Measurements from ENCODE around the gene MMS19.

Gene MMS19

GRCh38 chr10:97454330-97455036 lies 43.7 kb downstream of the MMS19 start:
- no peaks in the 10 kb centered on the region for H3K4me1 ChIP-seq (ENCODE audit: insufficient read depth, low read length)
- H3K4me3 ChIP-seq (ENCODE audit: low read length): no peak overlapping the region
- H3K27me3 ChIP-seq (ENCODE audit: insufficient read depth, low read length): no peaks in the 10 kb centered on the region
- H3K9ac ChIP-seq (ENCODE audit: low read depth, low read length): no peak overlapping the region
- H3K36me3 ChIP-seq (ENCODE audit: insufficient read depth, low read depth, low read length): peaks cover 89% of the 10 kb centered on the region
- no peak overlapping the region for H3K27ac ChIP-seq (ENCODE audit: low read length)
- H3K9me3 ChIP-seq (ENCODE audit: insufficient read depth, low read depth, low read length): no peaks in the 10 kb centered on the region

- peaks cover 72% of the 10 kb centered on the region for H3K36me3 ChIP-seq (ENCODE audit: insufficient read depth, low read depth, low read length)
- H3K9ac ChIP-seq (ENCODE audit: low read depth, low read length): no peak overlapping the region
- H3K27me3 ChIP-seq (ENCODE audit: insufficient read depth, low read length): no peaks in the 10 kb centered on the region
- no peak overlapping the region for H3K4me3 ChIP-seq (ENCODE audit: low read length)
- no peaks in the 10 kb centered on the region for H3K4me1 ChIP-seq (ENCODE audit: insufficient read depth, low read length)
- no peak overlapping the region for H3K27ac ChIP-seq (ENCODE audit: low read length)
- H3K9me3 ChIP-seq (ENCODE audit: insufficient read depth, low read depth, low read length): no peaks in the 10 kb centered on the region
Measured at GRCh38 chr10:97452352-97452751, 45.9 kb downstream of the MMS19 start.

GRCh38 chr10:97451605-97452004 lies 46.6 kb downstream of the MMS19 start:
- Histone ChIP-seq H3K9ac (ENCODE audit: low read depth, low read length) (no peak overlapping the region), H3K27me3 (ENCODE audit: insufficient read depth, low read length) (no peaks in the 10 kb centered on the region), H3K27ac (ENCODE audit: low read length) (no peak overlapping the region), H3K9me3 (ENCODE audit: insufficient read depth, low read depth, low read length) (no peaks in the 10 kb centered on the region), H3K4me1 (ENCODE audit: insufficient read depth, low read length) (no peaks in the 10 kb centered on the region), H3K36me3 (ENCODE audit: insufficient read depth, low read depth, low read length) (peaks cover 65% of the 10 kb centered on the region), H3K4me3 (ENCODE audit: low read length) (no peak overlapping the region)

DNA sequence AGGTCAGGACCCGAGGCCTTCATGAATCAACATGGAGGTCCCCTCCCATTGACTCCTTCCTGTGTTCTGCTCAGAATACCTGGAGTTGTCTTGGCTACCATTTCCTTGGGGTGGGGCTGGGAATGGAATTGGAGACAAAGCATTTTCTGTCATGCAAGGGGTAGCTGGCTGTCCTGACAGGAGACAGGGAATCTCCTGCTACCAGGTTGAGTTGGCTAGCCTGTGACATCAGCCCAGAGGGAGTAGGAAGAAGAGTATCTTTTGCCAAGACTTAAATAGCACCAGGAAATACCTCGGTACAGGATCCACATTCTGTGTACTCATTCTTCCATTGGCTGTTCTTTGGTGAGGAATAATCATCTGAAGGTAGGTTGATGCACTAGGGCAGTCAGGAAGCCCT lies 47.4 kb downstream of the MMS19 start:
- H3K4me3 ChIP-seq (ENCODE audit: low read length): no peak overlapping the region
- H3K27ac ChIP-seq (ENCODE audit: low read length): no peak overlapping the region
- H3K9me3 ChIP-seq (ENCODE audit: insufficient read depth, low read depth, low read length): no peaks in the 10 kb centered on the region
- no peak overlapping the region for H3K9ac ChIP-seq (ENCODE audit: low read depth, low read length)
- H3K36me3 ChIP-seq (ENCODE audit: insufficient read depth, low read depth, low read length): peaks cover 57% of the 10 kb centered on the region
- no peaks in the 10 kb centered on the region for H3K4me1 ChIP-seq (ENCODE audit: insufficient read depth, low read length)
- no peaks in the 10 kb centered on the region for H3K27me3 ChIP-seq (ENCODE audit: insufficient read depth, low read length)

DNA sequence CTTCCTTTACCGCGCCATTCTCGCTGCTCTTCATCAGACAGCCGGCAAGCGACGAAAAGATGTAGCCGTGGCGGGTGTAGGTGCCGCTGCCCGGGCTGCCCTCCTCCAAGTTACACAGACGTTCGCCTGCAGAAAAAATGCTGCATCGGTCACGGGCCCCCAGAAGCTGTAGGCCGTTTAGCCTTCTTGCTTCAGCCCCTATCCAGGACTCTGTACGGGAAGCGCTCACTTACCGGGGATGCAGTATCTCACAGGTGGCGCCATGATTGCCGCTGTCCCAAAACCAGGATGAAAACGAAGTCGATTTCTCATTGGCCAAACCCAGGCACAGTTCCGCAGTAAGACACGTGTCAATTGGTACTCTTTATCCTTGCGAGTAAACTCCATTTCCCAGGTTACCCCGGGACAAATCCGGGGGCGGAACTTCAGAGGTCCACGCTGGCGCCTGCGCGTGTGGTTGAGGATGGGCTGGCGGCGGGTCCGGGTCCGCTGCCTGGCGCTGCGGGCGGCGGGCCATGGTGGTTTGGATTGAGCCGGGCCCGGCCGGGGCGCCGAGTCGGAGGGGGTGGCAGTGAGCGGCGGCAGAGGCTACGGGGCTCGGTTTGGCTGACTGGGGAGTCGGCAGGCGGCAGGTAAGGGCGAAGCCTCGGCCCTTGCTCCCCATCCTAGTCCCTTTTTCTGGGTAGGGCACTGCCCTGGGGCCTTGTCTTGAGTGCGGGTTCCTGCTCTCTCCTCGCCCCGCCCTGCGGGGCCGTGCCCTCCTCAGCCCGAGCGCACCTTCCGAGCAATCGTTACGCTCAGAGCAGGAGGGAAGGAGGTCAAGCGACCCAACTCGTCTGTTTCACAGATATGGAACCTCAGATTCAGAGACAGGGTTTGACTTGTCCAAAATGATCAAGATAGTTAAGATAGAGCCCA lies 52.2 kb downstream of the MMS19 start, which contains the start of the genes EXOSC1 and ZDHHC16:
TSS of gene EXOSC1 (minus strand) at position 285 of the 918 bp plus-strand sequence. CDS start at position 264, 21 bp downstream.
TSS of gene ZDHHC16 (plus strand) at position 454 of the 918 bp plus-strand sequence. CDS start 5,501 bp downstream, outside the sequence.
- peak within 1 kb of the TSS; percentile 48 for H3K27ac ChIP-seq (ENCODE audit: low read length)
- H3K27me3 ChIP-seq (ENCODE audit: insufficient read depth, low read length): no peaks in the 10 kb centered on the region
- H3K9me3 ChIP-seq (ENCODE audit: insufficient read depth, low read depth, low read length): no peaks in the 10 kb centered on the region
- peak within 1 kb of the TSS; percentile 94 for H3K9ac ChIP-seq (ENCODE audit: low read depth, low read length)
- peak within 1 kb of the TSS; percentile 82 for H3K4me3 ChIP-seq (ENCODE audit: low read length)
- 0 out of 2 replicates have a peak, but pooled peaks cover 3% of the 10 kb centered on the region for H3K4me1 ChIP-seq (ENCODE audit: insufficient read depth, low read length)
- H3K36me3 ChIP-seq (ENCODE audit: insufficient read depth, low read depth, low read length): peaks cover 31% of the 10 kb centered on the region

DNA sequence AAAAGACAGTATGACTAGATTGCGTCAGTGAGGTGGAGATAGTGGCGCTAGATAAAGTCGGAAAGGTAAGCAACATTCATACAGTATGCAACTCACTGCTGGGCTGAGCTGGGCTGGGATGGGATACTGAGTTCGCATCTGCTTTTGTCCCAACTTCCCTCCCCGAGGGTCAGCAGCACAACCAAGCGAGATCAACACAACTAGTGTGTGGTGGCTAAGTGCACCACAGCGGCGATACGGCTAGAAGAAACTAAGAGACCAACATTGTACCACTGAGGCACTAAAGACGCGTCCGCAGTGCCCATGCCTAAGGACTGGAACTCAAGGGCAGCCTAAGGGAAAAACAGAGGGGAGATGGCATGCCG lies 52.9 kb downstream of the MMS19 start:
- H3K27ac ChIP-seq (ENCODE audit: low read length): peak overlapping the region; percentile 11

GRCh38 chr10:97444212-97444611 lies 54.0 kb downstream of the MMS19 start:
- H3K4me3 ChIP-seq (ENCODE audit: low read length): peak overlapping the region; percentile 82; the same call in 1 of the 2 replicates
- 0 out of 2 replicates have a peak, but pooled peaks cover 3% of the 10 kb centered on the region for H3K4me1 ChIP-seq (ENCODE audit: insufficient read depth, low read length)
- H3K27ac ChIP-seq (ENCODE audit: low read length): no peak overlapping the region
- H3K36me3 ChIP-seq (ENCODE audit: insufficient read depth, low read depth, low read length): peaks cover 38% of the 10 kb centered on the region
- H3K27me3 ChIP-seq (ENCODE audit: insufficient read depth, low read length): no peaks in the 10 kb centered on the region
- H3K9me3 ChIP-seq (ENCODE audit: insufficient read depth, low read depth, low read length): no peaks in the 10 kb centered on the region
- H3K9ac ChIP-seq (ENCODE audit: low read depth, low read length): no peak overlapping the region

More for the DNA sequence above, 52.9 kb downstream of the MMS19 start:
- Histone ChIP-seq H3K27me3 (ENCODE audit: insufficient read depth, low read length) (no peaks in the 10 kb centered on the region), H3K9me3 (ENCODE audit: insufficient read depth, low read depth, low read length) (no peaks in the 10 kb centered on the region), H3K4me1 (ENCODE audit: insufficient read depth, low read length) (0 out of 2 replicates have a peak, but pooled peaks cover 3% of the 10 kb centered on the region), H3K9ac (ENCODE audit: low read depth, low read length) (peak overlapping the region; percentile 94), H3K4me3 (ENCODE audit: low read length) (peak overlapping the region; percentile 82), H3K36me3 (ENCODE audit: insufficient read depth, low read depth, low read length) (peaks cover 31% of the 10 kb centered on the region)

GRCh38 chr10:97442277-97442676 lies 55.9 kb downstream of the MMS19 start:
- Histone ChIP-seq H3K9me3 (ENCODE audit: insufficient read depth, low read depth, low read length) (no peaks in the 10 kb centered on the region), H3K36me3 (ENCODE audit: insufficient read depth, low read depth, low read length) (peaks cover 51% of the 10 kb centered on the region), H3K9ac (ENCODE audit: low read depth, low read length) (no peak overlapping the region), H3K4me1 (ENCODE audit: insufficient read depth, low read length) (0 out of 2 replicates have a peak, but pooled peaks cover 3% of the 10 kb centered on the region), H3K27me3 (ENCODE audit: insufficient read depth, low read length) (no peaks in the 10 kb centered on the region), H3K4me3 (ENCODE audit: low read length) (no peak overlapping the region), H3K27ac (ENCODE audit: low read length) (no peak overlapping the region)

- Histone ChIP-seq H3K27me3 (ENCODE audit: insufficient read depth, low read length) (no peaks in the 10 kb centered on the region), H3K4me3 (ENCODE audit: low read length) (no peak overlapping the region), H3K4me1 (ENCODE audit: insufficient read depth, low read length) (no peaks in the 10 kb centered on the region), H3K9me3 (ENCODE audit: insufficient read depth, low read depth, low read length) (no peaks in the 10 kb centered on the region), H3K36me3 (ENCODE audit: insufficient read depth, low read depth, low read length) (peaks cover 87% of the 10 kb centered on the region), H3K27ac (ENCODE audit: low read length) (no peak overlapping the region), H3K9ac (ENCODE audit: low read depth, low read length) (no peak overlapping the region)
Measured at GRCh38 chr10:97435211-97435610, 63.0 kb downstream of the MMS19 start.

DNA sequence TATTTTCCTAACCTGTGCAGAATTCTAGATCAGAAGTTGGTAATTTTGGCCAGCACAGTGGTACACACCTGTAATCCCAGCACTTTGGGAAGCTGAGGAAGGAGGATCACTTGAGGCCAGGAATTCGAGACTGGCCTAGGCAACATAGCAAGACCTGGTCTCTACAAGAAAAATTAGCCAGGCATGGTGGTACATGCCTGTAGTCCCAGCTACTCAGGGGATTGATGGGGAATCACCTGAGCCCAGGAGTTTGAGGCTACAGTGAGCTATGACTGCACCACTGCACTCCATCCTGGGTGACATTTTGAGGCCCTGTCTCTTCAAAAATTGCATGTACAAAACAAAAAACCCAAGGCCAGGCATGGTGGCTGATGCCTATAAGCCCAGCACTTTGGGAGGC lies 63.7 kb downstream of the MMS19 start:
- H3K36me3 ChIP-seq (ENCODE audit: insufficient read depth, low read depth, low read length): peaks cover 88% of the 10 kb centered on the region
- H3K27ac ChIP-seq (ENCODE audit: low read length): no peak overlapping the region
- no peaks in the 10 kb centered on the region for H3K4me1 ChIP-seq (ENCODE audit: insufficient read depth, low read length)
- no peaks in the 10 kb centered on the region for H3K27me3 ChIP-seq (ENCODE audit: insufficient read depth, low read length)
- H3K9me3 ChIP-seq (ENCODE audit: insufficient read depth, low read depth, low read length): no peaks in the 10 kb centered on the region
- no peak overlapping the region for H3K9ac ChIP-seq (ENCODE audit: low read depth, low read length)
- H3K4me3 ChIP-seq (ENCODE audit: low read length): no peak overlapping the region

DNA sequence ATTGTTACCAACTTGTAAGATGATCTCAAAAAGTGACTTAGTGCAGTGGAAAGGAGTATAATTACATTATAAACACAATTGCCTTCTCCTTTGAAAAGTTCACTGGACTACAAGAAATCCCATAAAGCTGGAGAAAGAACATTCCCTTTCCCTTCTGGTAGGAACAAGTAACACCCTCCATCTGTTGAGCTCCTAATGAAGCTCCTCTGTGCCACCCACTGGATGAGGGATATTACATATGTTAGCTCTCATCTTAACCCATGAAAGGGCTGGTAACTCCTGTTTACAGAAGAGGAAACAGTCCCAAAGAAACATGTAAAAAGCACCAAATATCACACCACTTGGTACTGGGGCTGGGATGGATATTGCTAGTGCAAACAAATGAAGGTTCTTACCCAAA lies 64.2 kb downstream of the MMS19 start:
- Histone ChIP-seq H3K9me3 (ENCODE audit: insufficient read depth, low read depth, low read length) (no peaks in the 10 kb centered on the region), H3K9ac (ENCODE audit: low read depth, low read length) (no peak overlapping the region), H3K36me3 (ENCODE audit: insufficient read depth, low read depth, low read length) (peaks cover 88% of the 10 kb centered on the region), H3K27ac (ENCODE audit: low read length) (no peak overlapping the region), H3K27me3 (ENCODE audit: insufficient read depth, low read length) (no peaks in the 10 kb centered on the region), H3K4me3 (ENCODE audit: low read length) (no peak overlapping the region), H3K4me1 (ENCODE audit: insufficient read depth, low read length) (no peaks in the 10 kb centered on the region; the same call in 1 of the 2 replicates)
